HS-27A (cell line): ENCODE results near the gene NCOA5.
"Not testable (repeated sequence)": the region's sequence is repeated elsewhere in the genome, so short reads cannot be mapped to it uniquely, and the experiment has no call there.

Experiments used
- DNase-seq: peaks from one replicate; pipeline ENCODE4 v3.0.0-alpha.2; 2012; ENCODE audit warnings: low read depth, missing footprints

Gene NCOA5

DNA sequence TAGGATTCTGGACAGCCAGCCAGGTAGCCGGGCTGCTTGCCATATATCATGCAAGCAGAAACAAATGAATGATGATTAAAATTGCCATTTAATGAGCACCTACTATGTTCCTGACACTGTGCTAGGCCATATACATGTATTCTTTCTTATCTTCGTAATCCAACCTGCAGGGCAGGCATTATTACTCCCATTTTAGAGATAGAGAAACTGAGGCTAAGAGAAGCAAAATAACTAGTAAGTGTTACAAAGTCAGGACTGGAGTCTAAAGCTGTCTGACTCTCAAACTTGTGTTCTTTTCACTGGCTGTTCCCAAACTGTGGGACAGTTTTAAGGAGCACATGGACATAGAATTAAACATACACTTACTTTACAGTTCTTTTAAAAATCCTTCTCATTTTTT, 30.4 kb upstream of the NCOA5 start:
- no peak for DNase-seq

DNA sequence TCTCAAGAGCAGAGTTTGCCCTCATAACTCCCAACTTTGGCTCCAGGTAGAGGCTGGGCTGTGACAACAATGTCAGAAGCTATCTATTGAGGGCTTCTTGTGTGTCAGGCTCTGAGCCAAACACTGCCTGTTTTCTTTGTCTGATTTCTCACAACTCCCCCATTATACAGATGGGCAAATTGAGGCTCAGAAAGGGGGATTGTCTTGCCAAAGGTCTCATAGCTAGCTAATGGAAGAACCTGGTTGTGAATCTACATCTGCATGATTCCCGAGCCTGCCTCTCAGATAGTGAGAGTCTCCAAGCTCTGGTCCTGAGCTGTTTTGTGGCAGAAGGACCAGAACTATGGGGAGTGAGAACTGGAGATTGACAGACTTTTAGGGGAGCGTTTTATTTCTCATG, 29.8 kb upstream of the NCOA5 start:
- no peak for DNase-seq

DNA sequence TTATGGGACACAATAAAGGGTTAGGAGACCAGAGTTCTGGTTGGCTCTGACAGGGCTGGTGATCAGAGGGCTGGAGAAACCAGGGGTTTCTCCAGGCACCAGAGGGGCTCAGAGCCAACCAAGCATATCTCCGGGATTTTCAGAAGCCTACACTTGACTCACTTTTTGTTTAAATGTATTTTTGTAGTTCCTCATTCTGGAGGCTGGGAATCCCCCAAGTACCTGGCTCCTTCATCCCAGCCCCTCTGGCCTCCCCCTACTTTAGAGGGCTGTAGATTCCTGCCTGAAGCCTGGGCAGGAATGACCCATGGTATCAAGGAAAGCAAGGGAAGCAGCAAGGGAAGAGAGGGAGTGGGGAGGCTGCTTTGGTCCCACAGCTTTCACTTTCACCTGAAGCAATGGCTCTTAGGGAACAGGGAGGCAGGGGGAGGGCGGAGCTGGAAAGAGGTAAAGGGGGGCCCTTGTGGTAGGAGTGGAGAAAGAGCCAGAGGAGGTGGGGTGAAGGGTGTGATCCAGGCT, 29.3 kb upstream of the NCOA5 start:
- no peak for DNase-seq

DNA sequence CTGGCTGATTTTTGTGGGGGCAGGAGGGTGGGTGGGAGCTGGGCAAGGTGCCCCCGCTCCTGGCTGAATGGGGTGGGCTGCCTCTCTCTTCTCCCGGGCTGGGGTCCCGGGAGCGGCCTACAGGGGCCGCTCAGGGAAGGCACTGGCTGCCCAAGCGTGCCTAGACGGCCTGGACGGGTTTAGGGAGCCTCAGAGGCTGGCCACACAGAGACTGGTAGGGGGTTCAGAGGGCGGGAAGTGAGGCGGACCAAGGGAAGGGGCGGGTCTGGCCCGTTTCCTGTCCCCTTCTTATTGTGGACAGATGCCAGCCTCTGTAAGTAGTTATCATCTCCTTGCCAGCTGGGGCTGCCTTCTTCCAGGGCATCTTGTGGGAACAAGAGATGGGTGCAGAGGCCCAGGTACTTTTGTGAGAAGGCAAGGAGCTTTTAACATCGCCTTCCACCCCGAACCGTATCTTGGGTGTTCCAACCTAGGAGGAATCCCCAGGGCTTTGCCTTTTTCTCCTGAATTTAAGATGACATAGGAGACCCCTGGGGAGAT, 28.8 kb upstream of the NCOA5 start:
- DNase-seq: no peak

DNA sequence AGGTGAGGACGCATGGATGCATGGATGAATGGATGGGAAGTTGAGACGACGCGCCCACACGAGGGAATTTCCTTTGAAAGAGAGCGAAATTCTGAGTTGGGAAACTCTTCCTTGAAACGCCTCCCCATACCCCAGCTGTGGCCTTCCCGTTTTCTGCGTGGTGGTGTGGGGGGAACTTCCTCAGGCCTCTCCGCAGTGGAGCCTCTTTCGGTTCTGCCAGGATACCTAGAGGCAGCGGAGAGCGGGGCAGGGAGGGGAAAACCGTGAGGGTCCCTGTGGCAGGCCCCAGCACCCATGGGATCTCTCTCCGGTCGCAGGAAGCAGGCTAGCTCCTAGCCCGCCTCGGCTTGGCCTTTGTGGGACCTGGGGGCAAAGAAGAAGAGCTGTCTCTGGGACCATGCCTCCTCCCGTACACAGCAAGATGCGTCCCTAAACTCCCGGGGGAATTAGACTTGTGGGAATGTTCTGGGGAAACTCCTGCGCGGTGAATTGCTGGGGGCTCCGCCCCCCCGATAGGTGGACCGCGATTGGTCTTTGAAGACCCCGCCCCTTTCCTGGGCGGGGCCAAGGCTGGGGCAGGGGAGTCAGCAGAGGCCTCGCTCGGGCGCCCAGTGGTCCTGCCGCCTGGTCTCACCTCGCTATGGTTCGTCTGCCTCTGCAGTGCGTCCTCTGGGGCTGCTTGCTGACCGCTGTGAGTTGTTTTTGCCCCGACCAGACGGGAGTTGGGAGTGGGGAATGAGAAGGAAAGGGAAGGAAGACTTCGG, 28.1 kb upstream of the NCOA5 start, which contains the start of gene CD40:
CD40 (plus strand) TSS at position 611 of the 764 bp plus-strand sequence; CDS start at position 641, 30 bp downstream.
- DNase-seq: no peak

DNA sequence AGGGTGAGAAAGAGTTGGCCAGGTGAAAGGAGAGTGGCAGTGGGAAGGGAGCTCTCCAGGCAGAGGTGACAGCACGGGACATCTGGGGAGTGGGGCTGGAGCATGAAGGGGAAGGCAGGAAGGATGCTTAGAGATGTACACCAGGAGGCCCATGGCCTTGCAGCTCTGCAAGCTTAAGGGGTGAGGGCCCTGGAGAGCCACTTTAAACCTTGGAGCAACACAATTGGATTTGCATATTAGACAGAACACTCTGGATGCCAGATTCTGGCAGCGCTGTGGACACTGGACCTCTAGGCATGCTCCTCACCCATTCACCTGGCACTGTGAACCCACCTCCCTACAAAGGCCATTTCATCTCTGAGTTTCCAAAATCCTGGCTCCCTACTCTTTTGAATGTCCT, 24.7 kb upstream of the NCOA5 start:
- DNase-seq: no peak

DNA sequence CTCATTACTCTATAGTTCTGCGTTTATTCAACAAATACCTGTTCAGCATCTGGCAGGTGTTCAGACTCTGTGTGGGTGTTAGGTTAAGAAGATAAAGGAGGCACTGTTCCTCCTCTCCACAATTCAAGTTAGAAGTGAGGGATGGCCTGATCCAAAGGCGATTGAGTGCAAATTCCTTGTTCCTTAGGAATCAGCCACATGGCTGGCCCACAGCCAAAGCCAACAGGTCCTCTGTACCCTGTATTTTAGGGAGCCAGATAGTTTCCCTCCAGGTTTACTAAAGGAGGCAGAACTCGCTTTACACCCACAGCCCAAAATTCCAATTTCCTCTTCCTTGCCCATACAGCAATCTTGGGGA, 23.3 kb upstream of the NCOA5 start:
- DNase-seq: no peak

DNA sequence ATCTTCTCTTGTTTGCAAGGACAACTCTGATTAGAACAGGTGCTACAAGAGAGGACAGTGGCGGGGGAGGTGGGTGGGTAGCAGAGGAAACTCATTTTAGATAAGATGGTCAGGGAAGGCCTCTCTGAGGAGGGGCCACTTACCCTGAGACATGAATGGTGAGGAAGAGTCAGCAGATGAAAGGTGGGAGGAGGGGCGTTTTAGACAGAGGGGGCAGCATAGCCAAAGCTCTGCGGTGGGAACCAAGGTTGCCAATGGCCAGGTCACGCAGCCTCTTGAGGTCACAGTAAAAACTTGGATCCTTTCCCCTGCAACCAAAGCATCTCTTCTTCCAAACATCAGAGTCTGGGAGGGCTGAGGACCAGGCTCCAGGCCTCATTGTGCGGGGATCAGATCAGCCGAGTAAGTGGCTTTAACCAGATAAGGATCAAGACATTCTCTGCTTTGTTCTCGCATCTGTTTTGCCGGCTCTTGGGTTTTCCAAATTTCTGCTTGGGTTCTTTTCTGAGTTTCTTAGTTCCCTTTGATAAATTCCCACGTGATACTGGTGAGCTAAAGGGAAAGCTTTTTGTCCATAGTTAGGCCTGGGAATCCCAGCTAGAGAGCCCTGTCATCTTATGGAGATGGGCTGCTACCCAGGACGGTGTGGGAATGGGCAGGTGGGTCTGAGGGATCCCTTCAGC, 22.8 kb upstream of the NCOA5 start:
- DNase-seq: no peak

DNA sequence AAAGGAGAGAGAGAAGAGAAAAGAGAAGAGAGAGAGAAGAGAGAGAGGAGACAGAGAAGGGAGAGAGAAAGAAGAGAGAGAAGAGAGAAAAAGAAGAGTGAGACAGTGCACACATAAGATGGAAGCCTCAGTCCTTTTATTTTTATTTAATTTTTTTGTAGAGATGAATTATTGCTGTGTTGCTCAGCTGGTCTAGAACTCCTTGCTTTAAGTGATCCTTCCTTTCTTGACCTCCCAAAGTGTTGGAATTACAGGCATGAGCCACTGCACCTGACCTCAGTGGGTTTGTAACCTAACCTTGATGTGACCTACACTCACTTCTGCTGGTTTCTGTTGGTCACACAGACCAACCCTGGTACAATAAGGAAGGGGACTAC, 22.1 kb upstream of the NCOA5 start:
- DNase-seq: no peak

DNA sequence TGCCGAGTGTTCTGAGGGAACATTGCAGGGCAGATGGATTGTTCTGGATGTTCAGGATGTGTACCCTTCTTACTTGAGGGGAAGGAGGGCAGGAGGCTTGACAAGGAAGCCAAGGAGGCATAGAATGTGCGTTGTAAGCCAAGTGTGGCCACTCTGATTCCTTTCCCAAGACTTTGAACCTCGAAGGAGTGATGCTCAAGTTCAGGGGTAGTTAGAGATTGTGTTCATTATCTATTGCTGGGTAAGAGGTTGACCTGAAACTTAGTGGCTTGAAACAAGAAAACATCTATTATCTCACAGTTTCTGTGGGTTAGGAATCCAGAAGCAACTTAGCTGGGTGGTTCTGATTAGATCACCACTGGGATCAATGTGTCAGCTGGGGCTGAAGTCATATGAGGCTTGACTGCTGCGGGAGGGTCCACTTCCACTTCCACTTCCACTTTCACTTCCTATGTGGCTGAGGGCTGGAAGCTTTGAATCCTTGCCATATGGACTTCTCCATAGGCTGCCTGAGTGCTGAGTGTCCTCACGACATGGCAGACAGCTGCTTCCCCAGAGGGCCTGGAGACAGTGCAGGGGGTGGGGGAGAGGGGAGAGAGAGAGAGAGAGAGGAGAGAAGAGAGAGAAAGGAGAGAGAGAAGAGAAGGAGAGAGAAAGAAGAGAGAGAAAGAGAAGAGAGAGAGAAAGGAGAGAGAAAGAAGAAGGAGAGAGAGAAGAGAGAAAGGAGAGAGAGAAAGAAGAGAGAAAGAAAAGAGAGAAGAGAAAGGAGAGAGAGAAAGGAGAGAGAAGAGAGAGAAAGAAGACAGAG, 21.5 kb upstream of the NCOA5 start:
- DNase-seq: no peak

DNA sequence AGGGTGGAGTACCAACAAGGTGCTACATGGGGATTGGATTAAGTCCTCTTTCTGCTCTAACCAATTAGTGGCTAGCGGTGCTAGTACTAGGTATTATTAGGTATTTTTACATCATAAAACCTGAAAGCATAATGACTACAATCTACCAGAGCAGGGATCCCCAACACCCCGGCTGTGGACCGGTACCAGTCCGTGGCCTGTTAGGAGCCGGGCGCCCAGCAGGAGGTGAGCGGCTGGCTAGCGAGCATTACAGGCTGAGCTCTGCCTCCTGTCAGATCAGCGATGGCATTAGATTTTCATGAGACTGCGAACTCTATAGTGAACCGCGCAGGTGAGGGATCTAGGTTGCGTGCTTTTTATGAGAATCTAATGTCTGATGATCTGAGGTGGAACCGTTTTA, 19.2 kb upstream of the NCOA5 start:
- no peak for DNase-seq

DNA sequence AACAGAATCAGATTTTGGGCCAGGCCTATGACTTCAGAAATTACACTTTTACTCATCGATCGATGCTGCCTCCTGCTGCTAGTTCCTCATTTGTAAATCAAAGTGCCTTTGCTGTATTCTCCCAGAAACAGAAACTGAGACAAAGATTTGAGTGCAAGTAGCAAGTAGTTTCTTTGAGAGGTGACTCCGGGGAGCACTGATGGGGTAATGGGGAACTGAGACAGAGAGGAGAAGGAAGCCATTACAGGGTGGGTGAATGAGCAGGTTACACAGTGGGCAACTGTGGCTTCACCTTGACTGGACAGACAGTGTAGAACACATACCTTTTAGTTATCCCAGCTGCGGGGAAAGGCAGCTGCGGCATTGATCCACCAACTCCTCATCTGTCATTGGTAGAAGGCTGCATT, 18.7 kb upstream of the NCOA5 start:
- no peak for DNase-seq

DNA sequence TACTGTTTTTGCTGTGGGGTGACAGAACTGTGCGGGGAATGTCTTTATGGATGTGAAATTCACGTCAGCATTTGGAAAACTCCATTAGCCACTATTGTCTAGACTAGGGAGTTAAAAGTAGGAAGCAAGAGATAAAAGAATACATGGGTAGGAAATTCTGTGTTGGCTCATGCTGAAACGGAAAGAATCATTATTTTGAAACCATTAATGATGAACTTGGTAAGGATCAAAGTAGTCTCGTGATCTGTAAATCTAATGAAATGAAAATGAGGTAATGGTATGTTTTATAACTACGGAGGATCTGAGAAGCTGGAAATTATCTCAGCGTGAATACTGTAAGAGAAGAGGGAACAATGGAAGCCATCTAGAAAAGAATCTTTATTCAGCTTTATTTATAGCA, 17.3 kb upstream of the NCOA5 start:
- no peak for DNase-seq

DNA sequence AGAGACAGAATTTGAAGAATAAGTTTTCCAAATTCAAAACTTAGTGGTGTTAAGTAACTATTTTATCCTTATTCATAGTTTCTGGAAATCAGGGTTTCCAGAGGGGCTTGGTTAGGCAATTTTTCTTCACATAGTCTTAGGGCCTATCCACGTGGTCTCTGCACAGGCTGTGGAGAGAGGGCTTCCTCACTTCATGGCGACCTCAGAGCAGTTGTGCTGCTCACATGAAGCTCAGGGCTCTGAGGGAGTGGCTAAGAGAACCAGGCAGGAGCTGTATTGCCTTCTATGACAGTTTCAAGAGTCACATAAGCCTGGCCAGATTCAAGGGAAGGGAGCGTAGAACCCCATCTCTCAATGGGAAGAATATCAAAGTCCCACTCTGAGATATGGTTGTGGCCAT, 14.5 kb upstream of the NCOA5 start:
- no peak for DNase-seq

DNA sequence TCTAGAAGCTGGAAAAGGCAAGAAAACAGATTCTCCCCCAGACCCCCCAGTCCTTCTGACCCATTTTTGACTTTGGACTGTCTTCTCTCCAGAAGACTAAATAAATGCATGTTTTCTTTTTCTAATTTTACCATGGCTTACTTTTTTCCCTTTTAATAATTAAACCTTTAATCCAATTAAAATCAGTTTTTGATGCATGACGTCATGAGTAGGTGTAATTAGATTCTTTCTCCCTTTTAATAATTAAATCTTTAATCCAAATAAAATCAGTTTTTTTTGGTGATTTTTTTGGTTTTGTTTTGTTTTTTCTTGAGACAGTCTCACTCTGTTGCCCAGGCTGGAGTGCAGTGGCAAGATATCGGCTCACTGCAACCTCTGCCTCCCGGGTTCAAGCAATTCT, 13.2 kb upstream of the NCOA5 start:
- DNase-seq: no peak

DNA sequence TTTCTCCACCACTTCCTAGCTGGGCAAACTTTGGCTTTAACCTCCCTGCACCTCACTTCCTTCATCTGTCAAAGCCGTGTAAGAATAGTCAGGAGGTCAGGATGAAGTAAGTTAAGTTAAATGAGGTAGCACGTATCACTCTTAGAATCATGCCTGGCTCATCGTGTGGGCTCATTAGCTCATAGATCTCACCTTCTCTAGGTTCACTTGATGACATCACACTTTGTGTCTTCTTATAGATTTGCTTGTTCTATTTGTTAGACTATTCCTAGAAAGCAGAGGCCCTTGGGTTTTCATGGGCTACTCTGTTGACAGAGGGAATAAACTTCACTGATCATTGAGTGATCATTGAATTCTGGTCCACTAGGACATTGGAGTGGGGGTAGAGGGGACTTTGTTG, 12.2 kb upstream of the NCOA5 start:
- DNase-seq: no peak

DNA sequence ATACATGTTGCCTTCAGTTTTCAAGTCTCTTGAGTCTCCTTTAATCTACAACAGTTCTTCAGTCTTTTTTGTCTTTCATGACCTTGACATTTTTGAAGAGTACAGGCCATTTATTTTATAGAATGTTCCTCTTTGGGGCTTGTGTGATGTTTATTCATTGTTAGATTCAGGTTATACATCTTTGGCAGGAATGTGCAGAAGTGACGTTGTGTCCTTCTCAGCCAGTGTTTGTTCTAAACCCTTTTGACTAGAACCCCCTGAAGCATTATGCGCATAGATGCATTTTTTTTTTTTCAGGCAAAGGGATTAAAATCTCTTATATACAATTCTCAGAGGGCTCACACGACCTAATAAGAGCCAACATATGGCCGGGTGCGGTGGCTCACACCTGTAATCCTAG, 11.2 kb upstream of the NCOA5 start:
- no peak for DNase-seq

DNA sequence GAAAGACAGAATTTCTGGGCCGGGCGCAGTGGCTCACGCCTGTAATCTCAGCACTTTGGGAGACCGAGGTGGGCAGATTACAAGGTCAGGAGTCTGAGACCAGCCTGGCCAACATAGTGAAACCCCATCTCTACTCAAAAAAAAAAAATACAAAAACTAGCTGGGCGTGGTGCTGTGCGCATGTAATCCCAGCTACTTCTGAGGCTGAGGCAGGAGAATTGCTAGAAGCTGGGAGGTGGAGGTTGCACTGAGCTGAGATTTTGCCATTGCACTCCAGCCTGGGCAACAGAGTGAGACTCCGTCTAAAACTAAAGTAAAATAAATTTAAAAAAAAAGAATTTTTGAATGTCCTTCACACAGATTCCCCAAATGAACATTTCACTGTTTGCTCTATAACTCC, 10.7 kb upstream of the NCOA5 start:
- DNase-seq: not testable (repeated sequence)

DNA sequence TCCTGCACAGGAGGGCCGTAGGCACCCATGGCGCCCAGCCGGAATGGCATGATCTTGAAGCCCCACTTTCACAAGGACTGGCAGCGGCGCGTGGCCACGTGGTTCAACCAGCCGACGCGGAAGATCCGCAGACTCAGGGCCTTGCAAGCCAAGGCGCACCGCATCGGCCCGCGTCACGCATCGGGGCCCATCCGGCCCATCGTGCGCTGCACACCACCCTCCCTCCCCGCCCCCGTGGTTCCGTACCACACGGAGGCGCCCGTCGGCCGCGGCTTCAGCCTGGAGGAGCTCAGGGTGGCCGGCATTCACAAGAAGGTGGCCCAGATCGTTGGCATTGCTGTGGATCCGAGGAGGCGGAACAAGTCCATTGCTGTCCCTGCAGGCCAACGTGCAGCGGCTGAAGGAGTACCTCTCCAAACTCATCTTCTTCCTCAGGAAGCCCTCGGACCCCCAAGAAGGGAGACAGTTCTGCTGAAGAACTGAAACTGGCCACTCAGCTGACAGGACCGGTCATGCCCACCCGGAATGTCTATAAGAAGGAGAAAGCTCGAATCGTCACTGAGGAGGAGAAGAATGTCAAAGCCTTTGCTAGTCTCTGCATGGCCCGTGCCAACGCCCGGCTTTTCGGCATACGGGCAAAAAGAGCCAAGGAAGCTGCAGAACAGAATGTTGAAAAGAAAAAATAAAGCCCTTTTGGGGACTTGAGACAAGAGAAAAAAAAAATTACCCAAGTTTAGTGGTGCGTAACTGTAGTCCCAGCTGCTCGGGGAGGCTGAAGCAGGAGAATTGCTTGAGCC, 9.9 kb upstream of the NCOA5 start:
- DNase-seq: no peak

DNA sequence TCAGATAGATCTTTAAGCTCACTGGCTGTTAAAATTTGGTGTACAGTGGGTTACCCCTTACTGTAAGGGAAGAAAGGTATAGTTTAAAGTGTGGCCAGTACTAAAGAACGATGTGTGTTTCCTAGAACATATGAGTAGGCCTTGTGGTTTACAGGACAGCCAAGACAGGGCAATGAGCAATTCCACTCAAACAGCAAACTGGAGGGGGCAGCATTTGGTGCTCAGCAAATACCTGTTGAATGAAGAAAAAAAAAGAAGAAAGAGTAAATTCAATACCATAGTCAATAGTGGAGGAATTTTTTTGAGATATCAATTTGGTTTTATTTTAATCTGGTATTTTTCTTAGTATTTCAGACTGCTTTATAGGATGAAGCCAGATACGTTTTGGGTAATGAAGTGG, 3.8 kb upstream of the NCOA5 start:
- no peak for DNase-seq

DNA sequence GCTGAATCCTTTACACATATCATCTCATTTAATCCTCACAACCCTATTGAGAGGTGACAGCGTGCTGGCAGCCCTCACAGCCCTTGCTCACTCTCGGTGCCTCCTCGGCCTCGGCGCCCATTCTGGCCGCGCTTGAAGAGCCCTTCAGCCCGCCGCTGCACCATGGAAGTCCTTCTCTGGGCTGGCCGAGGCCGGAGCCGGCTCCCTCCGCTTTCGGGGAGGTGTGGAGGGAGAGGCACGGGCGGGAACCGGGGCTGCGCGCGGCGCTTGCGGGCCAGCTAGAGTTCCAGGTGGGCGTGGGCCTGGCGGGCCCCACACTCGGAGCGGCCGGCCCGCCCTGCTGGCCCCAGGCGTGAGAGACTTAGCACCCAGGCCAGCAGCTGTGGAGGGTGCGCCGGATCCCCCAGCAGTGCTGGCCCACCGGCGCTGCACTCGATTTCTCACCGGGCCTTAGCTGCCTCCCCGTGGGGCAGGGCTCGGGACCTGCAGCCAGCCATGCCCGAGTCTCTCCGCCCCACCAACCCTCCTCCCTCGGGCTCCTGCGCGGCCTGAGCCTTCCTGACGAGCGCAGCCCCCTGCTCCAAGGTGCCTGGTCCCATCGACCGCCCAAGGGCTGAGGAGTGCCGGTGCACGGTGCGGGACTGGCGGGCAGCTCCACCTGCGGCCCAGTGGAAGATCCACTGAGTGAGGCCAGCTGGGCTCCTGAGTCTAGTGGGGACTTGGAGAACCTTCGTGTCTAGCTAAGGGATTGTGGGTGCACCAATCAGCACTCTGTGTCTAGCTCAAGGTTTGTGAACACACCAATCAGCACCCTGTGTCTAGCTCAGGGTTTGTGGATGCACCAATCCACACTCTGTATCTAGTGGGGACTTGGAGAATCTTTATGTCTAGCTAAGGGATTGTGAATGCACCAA, 2.1 kb upstream of the NCOA5 start:
- DNase-seq: not testable (repeated sequence)
